OCI-LY3 (cell line): Measurements from ENCODE around the gene GBP7.

Source experiments
- CTCF ChIP-seq: fragments of 200-600, 300-600 bp; sonication (generic); IDR thresholded peaks from 2 replicates; pipeline ENCODE4 v1.5.1; 2014; ENCODE audit warnings: antibody characterized with exemption, low read length, low read depth
- EZH2phosphoT487 ChIP-seq: fragments of 200-600 bp; shearing (Covaris generic); IDR thresholded peaks from 2 replicates; pipeline ENCODE4 v1.6.1; 2018; ENCODE audit warnings: antibody characterized with exemption, mixed run types, low read depth

- TF ChIP-seq CTCF (no peak), EZH2phosphoT487 (no peak)
These were observed 4.8 kb downstream of the GBP7 start for GRCh38 chr1:89171067-89171438.
